Mesenchymal stem cell (in vitro differentiated cells and primary cell): ENCODE results near the gene TSSC4.

ENCODE experiments used
- DNase-seq: peaks from one replicate; pipeline ENCODE4 v3.0.0-alpha.2; 2013
- H2AFZ ChIP-seq: one replicate; pipeline ENCODE4 v1.6.1; 2013; ENCODE audit warnings: low read depth, mild to moderate bottlenecking, control low read depth, inconsistent platforms, low read length, moderate library complexity
- H2AK5ac ChIP-seq: 2 replicates; pipeline ENCODE4 v1.6.1; 2013; ENCODE audit warnings: low read length, moderate library complexity, mild to moderate bottlenecking, inconsistent platforms; ENCODE audit not compliant: severe bottlenecking
- H2BK120ac ChIP-seq: one replicate; pipeline ENCODE4 v1.6.1; 2013; ENCODE audit warnings: low read depth, mild to moderate bottlenecking, inconsistent platforms, low read length, moderate library complexity
- H2BK12ac ChIP-seq, 2 experiments: one replicate each; pipeline ENCODE4 v1.6.1; 2013; ENCODE audit warnings: inconsistent platforms in 2 of 2, low read length in 2 of 2, mild to moderate bottlenecking in 2 of 2, moderate library complexity in 2 of 2, control low read depth in 1 of 2
- H2BK15ac ChIP-seq: one replicate; pipeline ENCODE4 v1.6.1; 2013; ENCODE audit warnings: mild to moderate bottlenecking, low read depth, inconsistent platforms; ENCODE audit not compliant: poor library complexity, severe bottlenecking
- H2BK5ac ChIP-seq: 2 replicates; pipeline ENCODE4 v1.6.1; 2013; ENCODE audit warnings: low read depth, mild to moderate bottlenecking, low read length, control low read depth, inconsistent platforms; ENCODE audit not compliant: poor library complexity, severe bottlenecking
- H3K14ac ChIP-seq, 2 experiments: one replicate each; pipeline ENCODE4 v1.6.1; 2013; ENCODE audit warnings: inconsistent platforms in 2 of 2, low read length in 2 of 2, control low read depth in 1 of 2, mild to moderate bottlenecking in 1 of 2, moderate library complexity in 1 of 2
- H3K18ac ChIP-seq, 2 experiments: one replicate each; pipeline ENCODE4 v1.6.1; 2013; ENCODE audit warnings: inconsistent platforms in 2 of 2, low read length in 2 of 2, control low read depth in 1 of 2, low read depth in 1 of 2, mild to moderate bottlenecking in 1 of 2
- H3K23ac ChIP-seq, 2 experiments: one replicate each; pipeline ENCODE4 v1.6.1; 2013; ENCODE audit warnings: inconsistent platforms in 2 of 2, low read length in 2 of 2, mild to moderate bottlenecking in 2 of 2, moderate library complexity in 2 of 2, control low read depth in 1 of 2
- H3K27ac ChIP-seq: 2 replicates; pipeline ENCODE4 v1.5.1; 2013; ENCODE audit warnings: mild to moderate bottlenecking, moderate library complexity, low read length, control low read depth, inconsistent platforms; ENCODE audit not compliant: poor library complexity, severe bottlenecking
- H3K27me3 ChIP-seq, 2 experiments: 2 replicates each; pipeline versions ENCODE4 v1.6.1 to v1.7.0; 2013; ENCODE audit warnings: low read length in 2 of 2, mild to moderate bottlenecking in 2 of 2, moderate library complexity in 2 of 2, control low read depth in 1 of 2, inconsistent platforms in 1 of 2; ENCODE audit not compliant: control insufficient read depth in 1 of 2, insufficient read depth in 1 of 2
- H3K36me3 ChIP-seq, 2 experiments: 2 replicates each; pipeline versions ENCODE4 v1.6.1 to v1.7.0; 2013; ENCODE audit warnings: low read length in 2 of 2, control low read depth in 1 of 2, inconsistent platforms in 1 of 2, low read depth in 1 of 2, mild to moderate bottlenecking in 1 of 2; ENCODE audit not compliant: insufficient read depth in 2 of 2, control insufficient read depth in 1 of 2
- H3K4ac ChIP-seq, 2 experiments: one replicate each; pipeline ENCODE4 v1.6.1; 2013; ENCODE audit warnings: inconsistent platforms in 2 of 2, low read length in 2 of 2, mild to moderate bottlenecking in 2 of 2, moderate library complexity in 2 of 2, control low read depth in 1 of 2, low read depth in 1 of 2
- H3K4me1 ChIP-seq: 2 replicates; pipeline ENCODE4 v1.6.1; 2013; ENCODE audit warnings: low read depth, low read length, control low read depth; ENCODE audit not compliant: control insufficient read depth, insufficient read depth
- H3K4me2 ChIP-seq: 2 replicates; pipeline ENCODE4 v1.6.1; 2013; ENCODE audit warnings: low read length, mild to moderate bottlenecking, inconsistent platforms; ENCODE audit not compliant: poor library complexity, severe bottlenecking
- H3K4me3 ChIP-seq, 2 experiments: 2 replicates each; pipeline versions ENCODE4 v1.5.1 to v1.7.0; 2013; ENCODE audit warnings: low read length in 2 of 2, mild to moderate bottlenecking in 2 of 2, control low read depth in 1 of 2, low read depth in 1 of 2; ENCODE audit not compliant: insufficient read depth in 1 of 2
- H3K79me1 ChIP-seq: replicated peaks from 2 replicates; pipeline ENCODE4 v1.6.1; 2013; ENCODE audit warnings: mild to moderate bottlenecking, control low read depth, low read length, inconsistent platforms; ENCODE audit not compliant: poor library complexity, severe bottlenecking
- H3K9ac ChIP-seq: 2 replicates; pipeline ENCODE4 v1.7.0; 2013; ENCODE audit warnings: mild to moderate bottlenecking, low read length, moderate library complexity
- H3K9me3 ChIP-seq: 2 replicates; pipeline ENCODE4 v1.7.0; 2013; ENCODE audit warnings: mild to moderate bottlenecking, low read length; ENCODE audit not compliant: control insufficient read depth
- H4K8ac ChIP-seq: one replicate; pipeline ENCODE4 v1.6.1; 2013; ENCODE audit warnings: inconsistent platforms, mild to moderate bottlenecking, low read length, moderate library complexity
- H4K91ac ChIP-seq: one replicate; pipeline ENCODE4 v1.6.1; 2013; ENCODE audit warnings: mild to moderate bottlenecking, low read length, inconsistent platforms
- WGBS: methylation state at CpG from one replicate; pipeline ENCODE4 v1.1.7; 2013; ENCODE audit warnings: mixed read lengths; 5-methylcytosine and 5-hydroxymethylcytosine counted together

The TSSC4 gene

DNA sequence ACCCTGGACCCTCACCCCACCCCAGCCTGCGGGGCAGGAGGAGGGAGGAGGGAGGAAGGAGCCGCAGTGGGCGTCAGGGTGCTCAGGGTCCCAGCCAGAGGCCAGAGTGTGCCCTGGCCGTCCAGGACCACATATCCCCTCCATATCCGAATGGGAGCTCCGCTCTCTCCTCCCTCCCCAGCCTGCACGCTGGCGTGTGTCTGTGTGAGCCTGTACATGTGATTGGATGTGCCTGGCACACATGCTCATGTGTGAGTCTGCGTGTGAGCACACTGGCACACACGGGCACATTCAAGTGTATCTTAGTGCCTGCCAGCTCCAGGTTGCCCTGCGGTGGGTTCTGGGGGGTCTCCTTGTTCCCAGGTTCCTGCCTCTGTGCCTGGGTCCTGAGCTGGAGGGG is 8.1 kb downstream of the TSSC4 start:
- Histone ChIP-seq H4K91ac (no peak overlapping the region), H2AK5ac (no peak overlapping the region), H2AFZ (no peak overlapping the region), H3K4me2 (no peak overlapping the region), H2BK120ac (no peak overlapping the region), H2BK15ac (no peak overlapping the region), H3K4me3 (no peak overlapping the region), H3K79me1 (no peaks in the 10 kb centered on the region), H3K36me3 (peaks cover 8 to 13% of the 10 kb centered on the region in 2 experiments), H3K27me3 (peaks cover 40% of the 10 kb centered on the region in 2 experiments), H2BK5ac (no peak overlapping the region), H3K14ac (no peak overlapping the region), H2BK12ac (no peak overlapping the region), H4K8ac (no peak overlapping the region), H3K4me1 (peaks cover 12% of the 10 kb centered on the region), H3K23ac (no peak overlapping the region), H3K9ac (no peak overlapping the region), H3K4ac (no peak overlapping the region), H3K9me3 (no peaks in the 10 kb centered on the region), H3K27ac (no peak overlapping the region), H3K18ac (no peak overlapping the region)
- WGBS: 78% methylated on average over 8 of the region's 11 CpGs
- DNase-seq: no peak

DNA sequence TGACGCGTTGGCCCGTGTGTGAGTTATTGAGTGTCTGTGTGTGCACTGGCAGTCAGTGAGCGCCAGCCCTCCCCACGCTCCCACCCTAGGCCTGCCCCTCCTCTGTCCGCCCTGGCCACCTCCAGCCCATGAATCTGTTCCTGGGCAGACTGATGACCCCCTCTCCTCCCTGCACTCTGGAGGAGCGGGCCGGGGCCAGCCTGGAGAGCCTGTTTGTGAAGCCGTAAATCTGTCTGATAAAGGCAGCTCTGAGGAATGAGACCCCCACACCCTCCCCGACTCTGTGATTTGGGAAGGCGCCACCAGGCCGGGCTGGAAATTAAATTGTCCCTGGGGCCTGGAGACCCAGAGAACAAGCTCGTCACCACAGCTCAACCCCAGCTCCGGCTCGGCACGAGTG is 8.6 kb downstream of the TSSC4 start:
- Histone ChIP-seq H3K27me3 (peaks cover 40% of the 10 kb centered on the region in 2 experiments), H3K23ac (no peak overlapping the region), H4K8ac (peak overlapping the region; percentile 57), H2BK15ac (no peak overlapping the region), H3K18ac (no peak overlapping the region), H3K4me1 (peaks cover 12% of the 10 kb centered on the region), H3K36me3 (peaks cover 4 to 9% of the 10 kb centered on the region in 2 experiments), H3K9ac (no peak overlapping the region), H2AFZ (peak overlapping the region; percentile 55), H3K9me3 (no peaks in the 10 kb centered on the region), H2BK120ac (no peak overlapping the region), H2AK5ac (no peak overlapping the region), H3K4me3 (no peak overlapping the region), H3K79me1 (no peaks in the 10 kb centered on the region), H3K27ac (no peak overlapping the region), H2BK12ac (no peak overlapping the region), H4K91ac (no peak overlapping the region), H2BK5ac (no peak overlapping the region), H3K4ac (no peak overlapping the region), H3K4me2 (no peak overlapping the region), H3K14ac (no peak overlapping the region)
- WGBS: 31% methylated on average over 12 of the region's 16 CpGs
- DNase-seq: no peak

DNA sequence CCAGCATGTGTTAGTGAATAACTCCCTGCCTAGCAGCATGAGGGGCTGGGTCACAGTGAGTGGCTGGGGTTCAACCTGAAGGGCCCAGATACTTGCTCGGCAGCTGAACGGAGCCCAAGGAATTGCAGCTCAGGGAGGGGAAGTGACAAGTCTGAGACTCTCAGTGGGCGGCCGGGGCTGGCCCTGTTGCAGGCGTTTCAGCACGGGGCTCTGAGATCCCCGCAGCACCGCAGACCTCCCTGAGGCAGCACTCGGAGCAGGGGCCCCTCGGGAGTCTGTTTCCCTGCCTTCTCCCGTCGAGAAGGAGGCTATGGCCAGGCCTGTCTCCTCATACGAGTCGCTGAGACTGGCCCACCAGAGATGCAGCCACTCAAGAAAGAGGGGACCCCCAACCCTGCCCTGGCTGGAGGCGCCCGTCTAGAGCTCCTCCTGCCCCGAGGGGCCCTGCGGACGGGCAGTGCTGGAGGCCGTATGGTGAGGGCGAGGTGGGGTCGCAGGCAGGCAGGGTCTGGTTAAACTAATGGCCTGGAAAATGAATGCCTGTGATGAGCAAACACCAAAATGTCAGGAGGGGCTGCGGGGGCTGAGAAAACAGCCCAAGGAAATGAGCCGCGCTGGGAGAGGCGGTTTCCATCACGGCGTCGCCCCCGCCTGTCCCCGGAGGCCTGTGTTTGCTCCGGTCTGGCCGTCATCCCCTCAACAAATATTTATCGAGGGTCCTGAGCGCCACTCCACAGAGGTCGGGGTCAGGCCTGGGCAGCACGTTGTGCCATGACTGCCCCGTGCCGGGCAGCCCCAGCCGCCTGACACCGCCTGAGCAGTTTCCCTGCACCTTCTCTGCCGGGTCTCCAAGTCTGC is 9.3 kb downstream of the TSSC4 start:
- Histone ChIP-seq H3K27me3 (peaks cover 40% of the 10 kb centered on the region in 2 experiments), H3K4ac (peak overlapping the region in 1 of 2 experiments; percentile 35), H2BK5ac (no peak overlapping the region), H4K8ac (peak overlapping the region; percentile 57), H2BK12ac (no peak overlapping the region), H3K4me2 (no peak overlapping the region), H2BK15ac (no peak overlapping the region), H2BK120ac (no peak overlapping the region), H3K18ac (no peak overlapping the region), H2AK5ac (no peak overlapping the region), H3K4me3 (no peak overlapping the region), H3K36me3 (peaks cover 0 to 2% of the 10 kb centered on the region in 2 experiments), H3K9ac (no peak overlapping the region), H3K27ac (no peak overlapping the region), H3K4me1 (peaks cover 8% of the 10 kb centered on the region), H2AFZ (peak overlapping the region; percentile 55), H3K14ac (no peak overlapping the region), H3K79me1 (no peaks in the 10 kb centered on the region), H4K91ac (no peak overlapping the region), H3K23ac (no peak overlapping the region), H3K9me3 (no peaks in the 10 kb centered on the region)
- no peak for DNase-seq
- 41% methylated on average over 41 of the region's 42 CpGs for WGBS

DNA sequence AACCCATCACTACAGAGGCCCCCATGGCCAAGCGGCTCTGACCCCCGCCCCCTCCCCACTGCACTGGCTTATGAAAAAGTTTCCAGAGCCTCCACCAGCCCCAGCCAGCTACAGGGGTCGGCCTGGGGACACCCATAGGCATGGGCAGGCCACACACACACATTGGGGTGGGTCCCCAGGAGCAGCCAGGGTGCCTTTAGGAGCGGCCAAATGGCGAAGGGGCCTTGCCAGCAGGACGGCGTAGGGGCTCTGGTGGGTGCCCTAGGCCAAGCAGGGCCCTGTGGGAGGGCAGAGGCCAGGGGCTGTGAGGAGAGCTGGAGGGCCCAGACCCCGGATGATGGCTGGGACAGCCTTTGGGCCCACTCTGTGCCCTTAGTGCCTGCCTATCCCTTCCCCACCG is 10.1 kb downstream of the TSSC4 start:
- no peak overlapping the region for H2BK15ac ChIP-seq
- H3K9ac ChIP-seq: no peak overlapping the region
- H3K9me3 ChIP-seq: no peaks in the 10 kb centered on the region
- no peak overlapping the region for H2AK5ac ChIP-seq
- H2AFZ ChIP-seq: no peak overlapping the region
- no peak for DNase-seq
- no peaks in the 10 kb centered on the region for H3K79me1 ChIP-seq
- peak overlapping the region; percentile 7 for H4K91ac ChIP-seq
- no peak overlapping the region for H3K4ac ChIP-seq
- WGBS: 79% methylated on average over 8 of the region's 9 CpGs
- H3K4me3 ChIP-seq: no peak overlapping the region
- H3K4me2 ChIP-seq: no peak overlapping the region
- H3K36me3 ChIP-seq: no peaks in the 10 kb centered on the region
- H3K14ac ChIP-seq: no peak overlapping the region
- peaks cover 40% of the 10 kb centered on the region in 2 experiments for H3K27me3 ChIP-seq
- peak overlapping the region; percentile 6 for H2BK5ac ChIP-seq
- H3K23ac ChIP-seq: peak overlapping the region in 1 of 2 experiments; percentile 23
- H3K27ac ChIP-seq: no peak overlapping the region
- peaks cover 2% of the 10 kb centered on the region for H3K4me1 ChIP-seq
- H2BK12ac ChIP-seq: no peak overlapping the region
- no peak overlapping the region for H4K8ac ChIP-seq
- no peak overlapping the region for H2BK120ac ChIP-seq
- H3K18ac ChIP-seq: no peak overlapping the region
